Heart right ventricle (tissue), 16 donors: ENCODE measurements around the gene EDDM3A. TPM values are rescaled to one million over a fixed set of nuclear protein-coding genes. Genes with fewer than 3 reads are reported as not detected.
A peak's percentile ranks its signal among the peaks of the same experiment; 100 is the strongest.
"Not testable (repeated sequence)": the region's sequence is repeated elsewhere in the genome, so short reads cannot be mapped to it uniquely, and the experiment has no call there.

Source experiments
- ATAC-seq, 8 donors: fragments of 200-7000 bp; cut with Tn5 transposase; one replicate each; pipeline ENCODE4 v1.9.1; 2020; ENCODE audit warnings: mild to moderate bottlenecking in 8 of 8, moderate library complexity in 8 of 8, moderate number of reproducible peaks in 1 of 8
- DNase-seq, 2 donors: peaks; one replicate each; pipeline ENCODE4 v3.0.0-alpha.2; 2020
- H3K27ac ChIP-seq, 10 donors: fragments of 200-600 bp; sonication (generic) in 2 of 10; one replicate each; pipeline versions ENCODE4 v1.5.0 to v1.8.0; 2020 to 2022; ENCODE audit warnings: mild to moderate bottlenecking in 3 of 10
- H3K27me3 ChIP-seq, 7 donors: fragments of 200-600 bp; one replicate each; pipeline ENCODE4 v1.8.0; 2021 to 2022; ENCODE audit warnings: mild to moderate bottlenecking in 2 of 7
- H3K36me3 ChIP-seq, 9 donors: fragments of 200-600 bp; sonication (generic) in 1 of 9; one replicate each; pipeline versions ENCODE4 v1.5.0 to v1.8.0; 2020 to 2022; ENCODE audit warnings: mild to moderate bottlenecking in 2 of 9
- H3K4me1 ChIP-seq, 9 donors: fragments of 200-600 bp; sonication (generic) in 1 of 9; one replicate each; pipeline versions ENCODE4 v1.5.0 to v1.8.0; 2020 to 2022; ENCODE audit warnings: mild to moderate bottlenecking in 4 of 9
- H3K4me3 ChIP-seq, 10 donors: fragments of 200-600 bp; sonication (generic) in 2 of 10; one replicate each; pipeline versions ENCODE4 v1.5.0 to v1.8.0; 2020 to 2022; ENCODE audit warnings: mild to moderate bottlenecking in 7 of 10, moderate library complexity in 2 of 10
- H3K9me3 ChIP-seq, 11 donors: fragments of 200-600 bp in 10 of 11; sonication (generic) in 2 of 11; one replicate each; pipeline versions ENCODE4 v1.5.0 to v1.8.0; 2013 to 2022; ENCODE audit warnings: mild to moderate bottlenecking in 2 of 11, control low read depth in 1 of 11, moderate library complexity in 1 of 11
- CTCF ChIP-seq, 9 donors: fragments of 200-600 bp; sonication (generic) in 2 of 9; IDR thresholded peaks; one replicate each; pipeline versions ENCODE4 v1.5.0 to v1.8.0; 2021 to 2022; ENCODE audit warnings: antibody characterized with exemption in 9 of 9, mild to moderate bottlenecking in 5 of 9, moderate library complexity in 1 of 9
- WGBS, 2 donors: extraction: QIAGEN DNeasy Blood & Tissue Kit; methylation state at CpG; one replicate each; pipeline ENCODE4 v1.1.7; 2013; ENCODE audit warnings: inconsistent platforms in 1 of 2; 5-methylcytosine and 5-hydroxymethylcytosine counted together
- intact Hi-C, 10 donors: fragments of 100-400 bp; cut with DNase I; formaldehyde crosslinking; loops; one replicate each; pipeline versions ENCODE4 v1.11.1 to v1.14.2; 2022
- polyA plus RNA-seq, 2 donors: library from polyadenylated mRNA; stranded (reverse); fragments of 200-250 nt; gene quantifications; one replicate each; pipeline ENCODE4 v1.2.3, GENCODE V29; 2013
- total RNA-seq, 10 donors: library from RNA; stranded (reverse); fragmentation: NEBNext Ultra II Directional in 3 of 10; extraction: Animal tissue kit (Norgen Biotek cat#: 25700) in 3 of 10; gene quantifications; one replicate each; pipeline versions ENCODE4 v1.2.1 to v1.2.4, GENCODE V29; 2021 to 2023
- donor health status: Arrhythmogenic right ventricular cardiomyopathy.
- donor health status: ischemic (EF 13 %, LVEDD 7.1; RV severe dilation, severe dysfunction).
- donor health status: healthy with polysubstance abuse.
- donor health status: DM: no; HTN: yes; CAD: no.
- donor health status: DM: no; HTN: no; CAD: no.
- donor health status: ischemic (EF 25% LVEDD 6.9; RV normal size, moderate dysfunction).
- donor health status: ischemic (EF 25% LVEDD 5.7; RV mildly dilated, moderate dysfunction).
- donor health status: healthy.
- donor health status: DM: yes; HTN: yes; CAD: no.
- donor health status: Ischemic cardiomyopathy.
- donor health status: ischemic (EF 35%, LVEDD 5.7; RV mildly dilated, moderate dysfunction).
- donor health status: nonischemic (EF 11% LVEDD 7.7; RV severe dilation, severe dysfunction).
- donor health status: DM: yes; HTN: yes; CAD: no.
- donor health status: PGD.
- donor health status: ischemic (EF 29% LVEDD 5.4; RV normal size, mild dysfunction).
- donor health status: nonischemic (EF 23%, LVEDD 6.1; RV moderate dilation, normal function).

The EDDM3A gene
- total and polyA plus RNA-seq, 12 donors: not detected

- Histone ChIP-seq H3K4me3 (no peak overlapping the region), H3K27me3 (peaks cover 0 to 4% (median 0%) of the 10 kb centered on the region in 7 donors), H3K36me3 (no peaks in the 10 kb centered on the region), H3K27ac (peak overlapping the region in 1 of 10 donors; percentile 63), H3K4me1 (peaks cover 0 to 9% (median 0%) of the 10 kb centered on the region in 9 donors), H3K9me3 (no peaks in the 10 kb centered on the region)
- ATAC-seq: peak in 4 of 8 donors; percentile 57 to 72 (median 66)
- WGBS, 2 donors: 73 to 75% methylated on average over 6 of the region's 6 CpGs
- no peak for TF ChIP-seq CTCF (IDR thresholded peaks at IDR 0.05)
- peak in 1 of 2 donors; percentile 22 for DNase-seq
- intact Hi-C loops: no loop called here
Measured at GRCh38 chr14:20732979-20733635, 12.6 kb upstream of the EDDM3A start.

GRCh38 chr14:20733684-20734429 is 11.8 kb upstream of the EDDM3A start:
- peak overlapping the region in 1 of 10 donors; percentile 63 for H3K27ac ChIP-seq
- H3K9me3 ChIP-seq: no peaks in the 10 kb centered on the region
- ATAC-seq (no peak), DNase-seq (no peak)
- H3K27me3 ChIP-seq: peaks cover 0 to 4% (median 0%) of the 10 kb centered on the region in 7 donors
- H3K4me1 ChIP-seq: peaks cover 0 to 9% (median 0%) of the 10 kb centered on the region in 9 donors
- WGBS, 2 donors: 62 to 66% methylated on average over 6 of the region's 6 CpGs
- no peak overlapping the region for H3K4me3 ChIP-seq
- intact Hi-C loops: no loop called here
- no peak for TF ChIP-seq CTCF (IDR thresholded peaks at IDR 0.05)
- H3K36me3 ChIP-seq: no peaks in the 10 kb centered on the region

GRCh38 chr14:20734430-20734806 is 11.3 kb upstream of the EDDM3A start:
- no peak overlapping the region for H3K4me3 ChIP-seq
- peaks cover 0 to 3% (median 0%) of the 10 kb centered on the region in 7 donors for H3K27me3 ChIP-seq
- TF ChIP-seq CTCF (IDR thresholded peaks at IDR 0.05): no peak
- peaks cover 0 to 9% (median 0%) of the 10 kb centered on the region in 9 donors for H3K4me1 ChIP-seq
- intact Hi-C loops: no loop called here
- H3K27ac ChIP-seq: no peak overlapping the region
- DNase-seq (no peak), ATAC-seq (no peak)
- H3K9me3 ChIP-seq: no peaks in the 10 kb centered on the region
- 32% methylated on average over 4 of the region's 4 CpGs for WGBS, 2 donors
- no peaks in the 10 kb centered on the region for H3K36me3 ChIP-seq

- H3K4me1 ChIP-seq, H3K4me3 ChIP-seq, intact Hi-C loops, H3K27me3 ChIP-seq, ATAC-seq, H3K36me3 ChIP-seq, H3K27ac ChIP-seq, DNase-seq, H3K9me3 ChIP-seq: not testable (repeated sequence)
- WGBS, 2 donors: 94 to 97% methylated on average over 7 of the region's 7 CpGs
Measured at GRCh38 chr14:20738292-20738691, 7.4 kb upstream of the EDDM3A start.

- H3K9me3 ChIP-seq: no peaks in the 10 kb centered on the region
- H3K4me3 ChIP-seq: no peak overlapping the region
- ATAC-seq (no peak), DNase-seq (no peak)
- no peaks in the 10 kb centered on the region for H3K27me3 ChIP-seq
- no peaks in the 10 kb centered on the region for H3K36me3 ChIP-seq
- 74 to 82% methylated on average over 4 of the region's 4 CpGs for WGBS, 2 donors
- intact Hi-C loops: no loop called here
- TF ChIP-seq CTCF (IDR thresholded peaks at IDR 0.05): no peak
- peaks cover 0 to 6% (median 0%) of the 10 kb centered on the region in 9 donors for H3K4me1 ChIP-seq
- H3K27ac ChIP-seq: no peak overlapping the region
Measured at GRCh38 chr14:20742132-20742531, 3.6 kb upstream of the EDDM3A start.
